Measurements from ENCODE around the gene CNTNAP5.

Gene CNTNAP5

DNA sequence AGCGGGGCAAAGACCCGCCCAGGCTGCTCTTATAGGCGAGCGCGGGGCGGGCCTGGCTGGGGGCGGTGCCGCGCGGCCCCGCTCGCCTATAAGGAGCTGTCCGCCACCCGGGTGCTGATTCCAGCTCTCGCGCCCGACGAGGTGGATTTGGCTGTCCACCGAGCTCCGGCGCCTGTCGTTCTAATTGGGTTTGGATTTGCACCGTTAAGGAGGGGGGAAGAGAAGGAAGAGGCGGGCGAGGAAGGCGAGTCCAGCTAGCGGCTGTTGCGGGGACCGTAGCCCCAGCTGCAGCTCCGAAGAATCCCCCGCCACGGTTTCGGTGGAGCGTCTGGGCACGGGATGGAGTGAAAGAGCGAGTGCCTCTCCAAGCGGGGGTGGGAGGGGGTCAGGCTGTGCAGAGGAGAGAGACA is at the start of gene CNTNAP5:
TSS of gene CNTNAP5 (plus strand) at position 117 of the 410 bp plus-strand sequence. CDS start 364 bp downstream, outside the sequence.
- no peak for DNase-seq

DNA sequence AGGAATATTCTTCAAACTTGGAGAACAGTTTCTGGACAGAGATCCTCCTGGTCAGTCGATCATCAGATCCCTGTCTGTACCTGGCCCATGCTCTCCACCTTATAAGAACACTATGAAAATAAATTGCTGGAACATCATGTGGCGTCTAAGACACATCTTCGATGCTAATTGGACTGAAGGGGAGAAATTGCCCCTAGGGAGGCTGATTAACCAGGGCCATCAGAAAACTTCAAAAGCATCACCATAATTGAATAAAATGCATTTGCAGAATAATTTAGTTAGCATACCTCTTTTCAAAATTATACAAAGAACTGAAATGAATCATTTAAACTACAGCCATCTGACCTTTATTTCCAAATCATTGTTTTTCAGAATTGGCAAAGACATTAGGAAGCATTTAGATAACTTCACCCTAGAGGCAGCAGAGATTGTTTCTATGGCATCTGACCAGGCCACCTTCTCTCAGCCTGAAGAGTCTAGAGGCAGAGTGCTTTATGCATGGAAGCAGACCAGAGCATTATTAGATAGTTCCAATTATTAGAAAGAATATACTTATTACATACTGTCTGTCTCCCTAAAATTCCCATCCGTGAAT is 48.9 kb upstream of the CNTNAP5 start:
- DNase-seq, result no peak

DNA sequence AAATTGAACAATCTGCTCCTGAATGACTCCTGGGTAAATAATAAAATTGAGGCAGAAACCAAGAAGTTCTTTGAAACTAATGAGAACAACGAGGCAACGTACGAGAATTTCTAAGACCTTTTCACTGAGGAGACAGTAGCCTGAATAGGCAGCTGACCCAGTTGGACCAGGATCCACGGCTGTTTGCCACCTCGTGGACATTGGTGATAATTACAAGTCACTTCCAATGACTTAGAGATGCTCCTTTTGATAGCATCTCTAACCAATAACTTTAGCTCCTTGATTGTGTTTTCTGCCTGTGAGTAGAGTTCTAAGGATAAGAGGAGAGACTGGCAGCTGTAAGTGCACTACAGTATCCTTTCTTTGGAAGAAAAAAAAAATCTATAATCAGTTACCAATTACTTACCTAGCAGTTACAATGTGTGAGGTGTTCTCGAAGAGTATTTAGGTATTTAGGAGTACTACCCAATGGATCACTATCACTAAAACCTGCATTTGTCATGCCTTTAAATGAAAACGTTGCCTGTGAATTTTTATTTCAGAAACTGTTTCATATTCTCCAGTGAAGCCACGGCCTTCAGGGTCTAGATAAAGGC is 31.3 kb upstream of the CNTNAP5 start:
- peak; percentile 1 for DNase-seq

DNA sequence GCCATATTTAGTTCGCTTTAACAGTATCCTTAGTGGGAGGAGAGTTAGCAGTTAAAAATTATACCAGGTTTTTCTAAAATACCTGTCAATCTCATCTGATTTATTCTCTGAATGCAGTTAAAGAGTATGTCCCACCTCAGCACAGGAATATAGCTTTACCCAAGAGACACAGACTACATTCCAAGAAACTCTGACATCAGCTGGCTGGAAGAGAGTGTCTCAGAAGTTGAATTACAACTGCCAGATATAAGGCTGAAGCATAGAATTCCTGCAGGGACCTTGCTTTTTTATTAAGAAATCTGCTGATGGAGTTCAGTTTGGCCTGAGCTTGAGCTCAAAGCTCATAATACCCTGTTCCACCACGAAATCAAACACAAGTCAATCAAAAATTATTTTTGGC is 25.4 kb upstream of the CNTNAP5 start:
- no peak for DNase-seq

DNA sequence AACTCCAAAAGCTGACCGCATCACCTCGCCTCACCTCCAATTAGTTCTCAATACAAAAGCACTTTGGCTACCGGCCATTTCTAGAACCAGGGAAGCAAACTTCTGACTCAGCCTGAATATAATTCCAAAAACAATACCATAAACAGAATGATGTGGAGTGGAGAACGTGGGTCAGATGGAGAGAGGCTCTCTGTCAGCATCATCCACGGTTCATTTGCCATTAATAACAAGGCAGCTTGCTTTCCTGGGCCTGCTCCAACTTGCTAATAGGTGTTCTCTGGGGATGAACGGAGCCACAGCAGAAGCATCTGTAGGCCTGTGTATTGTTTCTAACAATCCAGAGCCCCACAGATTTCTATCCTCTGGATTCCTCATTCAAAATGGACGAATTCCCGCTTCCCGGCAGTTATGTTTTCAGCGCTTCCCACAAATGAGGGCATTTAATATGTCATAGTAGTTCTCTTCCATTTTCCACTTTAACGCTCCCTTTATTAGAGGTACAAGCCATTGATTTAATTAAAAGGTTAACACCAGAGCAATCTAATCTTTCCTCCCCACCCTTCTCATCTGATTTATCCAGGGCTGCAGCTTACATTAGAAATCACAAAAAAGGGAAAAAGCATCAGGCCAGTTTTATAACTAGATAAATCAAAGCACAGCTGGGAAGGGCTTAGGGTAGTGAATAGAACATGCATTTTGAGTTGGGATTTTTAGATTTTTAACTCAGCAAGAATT is 23.2 kb upstream of the CNTNAP5 start:
- DNase-seq, result no peak

DNA sequence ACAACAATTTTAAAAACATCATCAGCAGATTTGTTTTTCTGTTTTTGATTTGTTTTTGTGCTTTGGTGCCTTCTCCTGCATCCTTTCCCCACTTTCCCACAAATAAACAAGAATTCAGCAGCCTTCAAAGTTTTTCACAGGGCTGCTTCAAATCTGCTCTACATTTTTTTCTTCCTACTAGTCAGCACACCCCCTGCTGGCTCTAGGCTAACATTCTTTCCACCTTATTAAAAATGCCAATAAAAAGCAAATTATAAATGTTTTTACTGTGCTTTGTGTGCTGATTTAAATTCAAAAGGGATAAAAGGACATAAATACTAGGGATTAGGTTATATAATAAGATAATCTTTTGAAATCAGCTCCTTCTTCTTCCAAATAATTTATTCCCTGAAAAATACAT is 6.2 kb upstream of the CNTNAP5 start:
- DNase-seq, result no peak

DNA sequence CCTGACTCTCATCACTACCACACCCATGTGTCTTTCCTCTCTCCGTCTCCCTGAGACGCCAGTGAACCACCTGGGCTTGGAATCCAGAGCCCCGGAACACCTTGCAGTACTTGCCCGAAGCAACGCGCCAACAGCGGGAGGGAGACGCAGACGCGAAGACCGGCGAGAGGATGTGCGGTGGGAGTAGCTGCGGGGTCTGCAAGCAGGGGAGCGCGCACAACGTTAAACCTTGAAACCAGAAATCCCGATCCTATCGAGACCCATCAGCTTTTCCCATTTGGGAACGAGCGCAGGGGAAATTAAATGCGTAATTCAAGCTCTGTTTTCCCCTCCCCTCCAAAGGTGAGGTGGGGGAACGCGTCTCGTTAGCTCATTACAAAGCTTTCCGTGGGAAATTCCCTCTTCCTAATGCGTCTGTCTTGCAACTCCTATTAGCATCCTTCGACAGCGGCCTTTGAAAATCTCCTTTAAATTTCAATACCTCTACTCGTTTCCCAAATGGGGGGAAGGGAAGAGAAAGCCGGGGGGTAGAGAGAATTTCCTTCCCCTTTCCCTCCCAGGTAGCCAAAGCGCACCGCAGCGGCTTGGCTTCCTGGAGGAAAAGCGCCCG is 421 bp upstream of the CNTNAP5 start:
- no peak for DNase-seq

DNA sequence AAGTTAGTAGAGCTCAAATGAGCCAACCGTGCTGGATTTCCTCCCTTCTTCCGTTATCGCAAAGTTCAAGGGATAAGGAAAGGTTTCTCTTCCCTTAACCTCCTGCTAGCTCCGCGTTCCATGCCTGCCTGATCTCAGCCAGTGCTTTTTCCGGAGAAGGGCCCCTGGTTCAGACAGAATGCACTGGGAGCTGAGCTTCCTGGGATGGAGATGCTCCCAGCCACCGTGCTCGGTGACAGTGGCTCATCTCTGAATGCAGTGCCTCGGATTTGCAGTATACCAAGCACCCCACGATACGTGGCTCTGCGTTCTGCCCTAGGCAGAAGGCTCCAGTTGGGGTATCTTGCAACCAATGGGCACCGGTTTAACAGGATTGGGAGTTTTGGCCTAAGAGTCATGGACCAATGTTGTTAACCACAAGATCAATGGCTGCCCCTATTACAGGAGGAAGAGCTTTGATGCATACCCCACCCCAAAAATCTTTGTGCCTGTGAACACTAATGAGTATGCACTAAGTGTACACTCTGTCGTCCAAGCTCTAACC is 876 bp downstream of the CNTNAP5 start:
- DNase-seq, result no peak

DNA sequence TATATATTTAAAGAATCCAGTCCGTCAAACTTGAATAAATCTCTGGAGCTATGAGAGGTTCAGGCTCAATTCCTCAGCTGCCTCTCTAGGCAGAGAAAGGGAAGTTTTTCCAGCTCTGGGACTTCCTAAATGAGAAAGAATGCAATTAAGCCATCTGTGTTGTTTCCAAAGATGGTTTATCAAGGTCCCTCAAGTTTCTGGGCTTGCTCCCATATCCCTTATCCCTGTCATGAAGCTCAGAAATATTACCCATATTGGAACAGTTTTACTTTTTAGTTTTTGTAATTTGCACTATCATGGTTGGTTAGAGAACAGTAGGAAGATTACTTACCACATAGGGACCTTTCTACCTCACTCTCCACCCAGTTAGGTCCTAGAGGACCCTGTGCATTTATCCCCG is 1.4 kb downstream of the CNTNAP5 start:
- no peak for DNase-seq

DNA sequence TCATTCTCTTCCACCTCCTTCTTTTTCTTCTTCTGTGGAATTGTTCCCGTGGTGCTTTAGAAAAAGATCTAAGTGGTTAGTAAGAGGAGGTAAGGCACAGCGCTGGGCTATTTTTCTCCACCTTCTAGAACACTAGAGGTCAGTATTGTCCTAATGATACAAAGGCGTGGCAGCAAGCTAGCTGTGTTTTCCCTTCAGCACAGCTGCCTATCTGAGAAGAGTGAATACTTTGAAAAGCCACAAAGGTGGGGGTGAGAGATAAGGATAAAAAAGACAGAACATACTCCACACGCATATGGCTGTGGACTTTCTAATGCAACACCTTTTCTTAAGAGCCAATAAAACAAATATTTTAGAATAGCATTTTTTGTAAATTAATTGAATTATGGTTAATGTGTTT is 2.1 kb downstream of the CNTNAP5 start:
- no peak for DNase-seq

DNA sequence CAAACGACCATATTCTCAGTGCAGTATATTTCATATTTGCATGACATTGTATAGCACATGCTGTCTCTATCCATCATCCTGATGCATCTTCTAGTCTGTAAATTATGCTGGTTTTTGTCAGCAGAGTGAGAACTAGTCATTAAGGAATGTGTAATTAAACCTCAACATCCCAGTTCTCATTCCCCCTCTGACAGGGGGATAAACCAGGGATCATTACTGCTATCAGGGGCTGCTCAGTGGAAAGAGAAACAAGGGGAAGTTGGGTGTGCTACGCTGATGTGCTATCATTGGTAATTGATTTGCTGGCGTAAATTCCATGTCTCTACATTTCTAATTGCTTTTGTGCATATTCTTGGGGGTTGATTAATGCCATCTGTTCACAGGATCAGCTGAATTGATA is 7.7 kb downstream of the CNTNAP5 start:
- no peak for DNase-seq

DNA sequence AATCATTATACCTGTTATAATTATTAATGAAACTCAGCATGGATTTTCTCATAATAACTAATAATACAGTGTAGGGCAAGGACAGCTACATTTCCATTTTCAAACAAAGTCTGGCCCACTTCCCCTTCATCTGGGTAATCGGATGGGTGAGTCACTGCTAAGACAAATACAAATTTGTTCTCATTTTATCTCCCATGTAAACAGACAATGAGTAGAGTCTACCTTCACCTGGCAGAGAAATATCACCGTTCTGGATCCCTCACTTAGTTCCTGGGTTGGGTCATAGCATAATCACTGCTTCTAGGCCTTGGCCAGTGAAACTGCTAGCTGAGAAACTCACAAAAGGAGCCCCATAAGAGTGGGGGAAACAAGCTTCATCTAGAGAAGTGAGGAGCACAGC is 9.2 kb downstream of the CNTNAP5 start:
- no peak for DNase-seq

DNA sequence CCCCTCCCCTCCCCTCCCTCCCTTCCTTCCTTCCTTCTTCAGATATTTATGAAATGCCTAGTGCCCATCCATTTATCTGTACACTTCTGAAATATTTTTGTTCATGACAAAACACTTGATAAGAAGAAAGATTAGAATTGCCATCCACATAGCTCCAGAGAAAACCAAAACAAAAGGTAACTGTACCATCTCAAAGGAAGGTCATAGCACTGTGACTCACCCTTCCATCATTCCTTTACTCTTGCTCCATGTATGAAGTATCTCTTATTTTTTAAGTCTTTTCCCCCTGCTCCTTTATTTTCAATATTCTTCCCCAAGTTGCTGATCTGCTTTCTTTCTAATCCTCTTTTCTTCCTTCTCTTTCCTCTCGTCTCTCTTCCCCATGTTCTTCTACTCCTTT is 9.9 kb downstream of the CNTNAP5 start:
- no peak for DNase-seq

DNA sequence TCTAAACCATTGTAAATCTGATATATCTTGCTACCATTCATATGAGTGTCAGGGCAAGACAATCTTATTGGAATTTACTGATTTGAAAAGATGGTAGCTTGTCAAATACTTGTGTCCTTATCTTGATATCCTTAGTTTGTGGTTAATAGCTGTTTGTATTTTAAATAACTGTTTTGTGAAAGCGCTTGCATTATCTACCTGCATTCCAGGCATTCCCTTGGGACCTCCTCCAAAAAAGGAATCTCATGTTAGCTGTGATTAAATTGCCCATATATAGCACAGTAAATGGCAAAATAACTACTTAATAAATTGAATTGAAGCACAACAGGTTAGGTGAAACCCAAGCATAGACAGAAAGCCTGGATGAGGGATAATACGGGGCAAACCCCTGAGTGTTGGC is 13.9 kb downstream of the CNTNAP5 start:
- no peak for DNase-seq

DNA sequence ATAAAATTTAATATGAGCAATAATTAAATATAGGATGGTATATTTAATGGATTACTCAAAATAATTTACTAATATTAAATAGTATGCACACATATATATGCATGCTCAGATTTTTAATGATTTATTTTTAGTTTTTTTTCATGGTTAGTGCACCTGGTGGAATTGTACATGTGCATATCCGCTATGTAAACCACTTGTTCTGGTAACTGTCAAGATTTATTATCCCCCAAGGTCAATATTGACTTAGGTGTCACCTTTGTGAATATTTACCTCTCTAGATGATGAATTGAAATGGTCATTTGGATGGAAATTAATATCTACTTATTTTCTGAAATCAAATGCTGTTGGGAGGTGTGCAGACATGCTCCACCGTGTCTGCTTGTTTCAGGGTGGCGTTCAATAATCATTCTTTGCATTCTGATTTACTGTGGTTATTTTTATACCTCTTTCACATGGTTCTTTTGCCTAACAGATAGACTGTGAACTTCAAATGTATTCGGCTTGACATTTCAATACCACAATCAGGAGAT is 14.7 kb downstream of the CNTNAP5 start:
- no peak for DNase-seq

DNA sequence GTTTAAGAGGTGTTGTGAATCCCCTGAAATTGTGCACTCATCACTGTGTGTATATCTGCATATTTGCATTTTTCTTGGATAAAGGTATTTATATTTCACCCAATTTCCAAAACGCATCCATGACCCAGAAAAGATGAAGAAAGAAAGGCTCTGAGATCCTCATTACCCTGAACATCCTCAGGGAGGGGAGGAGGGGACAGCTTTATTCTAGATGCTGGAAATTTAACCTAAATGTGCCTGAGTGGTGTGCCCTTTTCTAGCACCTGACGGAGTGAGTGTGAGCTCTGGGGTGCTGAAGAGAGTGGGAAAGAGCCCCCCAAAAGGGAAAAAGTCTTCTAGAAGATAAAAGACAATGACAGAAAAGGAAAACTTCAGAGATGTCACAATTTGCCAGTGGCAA is 20.8 kb downstream of the CNTNAP5 start:
- no peak for DNase-seq

DNA sequence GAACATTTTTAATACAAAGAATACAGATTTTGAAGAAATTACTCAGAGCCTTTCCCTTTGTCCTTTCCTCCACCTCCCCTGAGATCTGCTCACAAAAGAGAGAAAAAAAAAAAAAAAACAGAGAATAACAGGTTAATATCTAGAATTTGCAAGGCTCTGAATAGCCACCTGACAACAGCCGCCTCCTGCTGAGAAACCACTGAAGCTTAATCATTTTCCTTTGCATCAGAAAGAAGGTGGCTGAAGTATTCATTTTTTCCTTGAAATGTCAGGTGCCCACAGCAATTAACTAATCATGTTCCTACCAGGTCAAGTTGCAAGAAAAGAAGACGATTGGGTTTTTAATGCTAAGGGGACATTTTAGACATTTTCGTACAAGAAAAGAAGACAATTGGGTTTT is 21.2 kb downstream of the CNTNAP5 start:
- no peak for DNase-seq

DNA sequence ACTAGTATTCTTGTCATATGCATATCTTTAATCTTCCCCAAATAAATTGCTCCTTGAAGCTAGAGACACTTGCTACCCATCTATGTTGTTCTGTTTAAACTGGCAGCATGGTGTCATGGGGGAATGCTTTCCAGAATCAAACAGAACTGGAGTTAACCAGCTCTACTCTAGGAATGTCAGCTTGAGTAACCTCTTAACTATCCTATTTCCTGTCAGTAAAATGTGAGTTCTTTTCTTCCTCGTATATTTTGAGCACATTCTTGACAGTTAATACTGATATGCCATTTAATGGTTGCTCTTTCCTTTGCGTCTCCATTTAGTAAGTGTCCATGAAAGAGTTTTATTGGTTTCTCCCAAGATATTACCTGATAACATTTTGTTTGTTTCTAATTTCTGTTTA is 23.0 kb downstream of the CNTNAP5 start:
- no peak for DNase-seq

DNA sequence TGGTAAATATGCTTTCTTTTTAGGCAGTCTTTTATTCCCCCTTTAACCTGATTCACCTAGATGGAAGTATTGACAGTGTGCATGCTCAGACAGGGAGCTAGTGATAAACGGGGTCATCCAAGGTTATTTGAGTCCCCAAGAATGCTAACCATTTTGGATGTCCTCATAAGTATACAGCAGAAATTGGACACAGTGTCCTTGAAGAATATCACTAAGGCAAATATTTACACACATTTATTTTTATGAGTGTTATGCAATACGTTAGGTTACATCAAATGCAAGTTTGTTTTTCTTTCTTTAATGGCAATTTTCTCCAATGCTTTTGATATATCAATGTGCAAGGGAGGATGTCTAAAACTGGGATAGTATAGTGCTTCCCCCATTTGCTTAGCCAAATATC is 23.6 kb downstream of the CNTNAP5 start:
- no peak for DNase-seq

DNA sequence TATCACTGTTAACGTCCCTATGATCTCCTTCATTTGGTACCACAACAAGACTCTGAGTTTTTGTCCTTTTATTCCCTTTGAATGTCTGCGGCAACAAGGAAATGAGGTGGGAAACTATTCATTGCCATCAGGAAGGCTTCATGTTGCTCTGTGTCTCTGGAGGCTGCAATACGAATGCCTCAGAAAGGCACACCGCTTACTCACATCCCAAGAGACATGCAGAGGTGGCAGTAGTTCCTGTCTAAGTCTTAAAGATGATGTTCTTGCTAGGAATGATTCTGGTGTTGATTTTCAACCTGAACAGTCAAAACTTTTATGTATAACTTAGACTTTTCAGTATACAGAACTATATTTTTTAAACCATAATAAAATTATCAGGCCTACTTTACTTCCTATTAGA is 24.0 kb downstream of the CNTNAP5 start:
- DNase-seq, result no peak

DNA sequence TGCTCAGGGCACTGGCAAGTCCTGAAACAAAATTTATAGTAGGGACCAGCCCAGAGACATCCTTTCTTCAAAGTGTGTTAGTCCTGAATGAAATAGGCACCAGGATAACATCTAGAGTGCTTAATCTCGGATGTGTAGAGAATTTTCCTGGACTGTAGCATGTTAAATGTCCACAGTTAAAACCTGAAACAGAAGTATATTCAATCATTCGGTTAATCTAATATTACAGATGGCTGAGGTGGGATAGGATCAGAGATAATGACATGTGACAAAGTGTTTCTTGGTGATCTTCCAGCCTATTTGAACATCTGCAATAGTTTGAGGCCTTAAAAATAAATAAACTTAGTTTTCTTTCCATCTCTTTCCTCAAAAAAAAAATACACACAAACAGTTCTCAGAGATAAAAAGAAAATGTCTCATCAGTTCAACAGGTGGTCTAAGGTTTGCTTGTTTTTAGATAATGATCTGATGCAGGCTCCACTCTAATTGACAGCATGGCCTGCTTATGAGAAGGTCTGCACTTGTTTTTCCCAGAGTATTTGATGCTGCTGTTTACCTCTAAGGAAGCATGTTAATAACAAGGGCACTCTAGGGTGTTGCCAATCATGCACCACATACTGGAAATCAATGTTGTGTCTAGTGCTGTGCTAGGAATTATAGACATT is 25.9 kb downstream of the CNTNAP5 start:
- DNase-seq, result no peak

DNA sequence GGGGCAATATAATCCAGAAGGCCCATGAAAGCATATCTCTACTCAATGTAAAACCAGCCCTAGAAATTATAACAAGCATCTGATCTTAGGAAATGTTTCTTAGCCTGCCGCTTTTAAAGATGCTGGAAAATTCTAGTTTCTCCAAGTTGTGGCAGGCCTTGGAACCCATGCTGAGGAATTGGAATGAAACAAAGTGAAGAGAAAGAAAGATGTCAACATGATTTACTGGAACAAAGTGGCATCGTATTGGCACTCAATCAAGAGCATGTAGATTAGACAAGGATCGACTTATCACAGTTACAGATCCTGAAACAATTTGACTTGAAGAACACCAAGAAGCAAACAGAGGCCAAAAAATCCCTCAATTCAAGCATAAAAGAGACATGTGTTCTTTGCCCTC is 28.7 kb downstream of the CNTNAP5 start:
- no peak for DNase-seq

DNA sequence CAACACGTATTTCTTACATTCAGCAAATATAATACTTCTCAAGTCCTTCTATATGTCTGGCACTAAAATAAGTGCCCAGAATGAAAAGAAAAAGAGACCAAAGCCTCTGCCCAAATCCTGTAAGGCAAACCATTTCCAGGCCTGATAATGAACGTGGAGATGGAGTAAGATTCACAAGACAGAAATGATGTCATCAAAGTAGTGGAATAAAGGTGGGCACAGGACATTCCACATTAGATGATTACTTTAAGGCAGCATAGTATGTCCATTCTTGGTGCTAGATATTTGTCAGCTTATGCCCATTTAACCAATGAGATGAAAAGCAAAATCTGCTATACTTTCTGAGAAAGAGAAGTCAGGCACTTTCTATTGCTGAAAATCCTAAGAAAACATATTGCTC is 38.5 kb downstream of the CNTNAP5 start:
- no peak for DNase-seq

Data from stimulated activated CD4-positive, alpha-beta T cell treated with anti-CD3 and anti-CD28 coated beads, Interleukin-4, amount 100 ng/mL, for 1 hour (primary cell).